Forelimb muscle (tissue), 1 donor: ENCODE data around the gene VSTM4. TPM values are rescaled to one million over a fixed set of nuclear protein-coding genes. Genes with fewer than 3 reads are reported as not detected.

ENCODE experiments used
- DNase-seq: peaks from one replicate; pipeline ENCODE4 v3.0.0-alpha.2; 2013; ENCODE audit warnings: low read depth
- polyA plus RNA-seq: library from polyadenylated mRNA; unstranded; fragments of 120-200 nt; gene quantifications from one replicate; pipeline ENCODE4 v1.2.1, GENCODE V29; 2013; ENCODE audit not compliant: insufficient read length

VSTM4 gene
- polyA plus RNA-seq, 1 donor: 40.9 TPM

GRCh38 chr10:49091450-49092210 lies 23.7 kb downstream of the VSTM4 start:
- no peak for DNase-seq

DNA sequence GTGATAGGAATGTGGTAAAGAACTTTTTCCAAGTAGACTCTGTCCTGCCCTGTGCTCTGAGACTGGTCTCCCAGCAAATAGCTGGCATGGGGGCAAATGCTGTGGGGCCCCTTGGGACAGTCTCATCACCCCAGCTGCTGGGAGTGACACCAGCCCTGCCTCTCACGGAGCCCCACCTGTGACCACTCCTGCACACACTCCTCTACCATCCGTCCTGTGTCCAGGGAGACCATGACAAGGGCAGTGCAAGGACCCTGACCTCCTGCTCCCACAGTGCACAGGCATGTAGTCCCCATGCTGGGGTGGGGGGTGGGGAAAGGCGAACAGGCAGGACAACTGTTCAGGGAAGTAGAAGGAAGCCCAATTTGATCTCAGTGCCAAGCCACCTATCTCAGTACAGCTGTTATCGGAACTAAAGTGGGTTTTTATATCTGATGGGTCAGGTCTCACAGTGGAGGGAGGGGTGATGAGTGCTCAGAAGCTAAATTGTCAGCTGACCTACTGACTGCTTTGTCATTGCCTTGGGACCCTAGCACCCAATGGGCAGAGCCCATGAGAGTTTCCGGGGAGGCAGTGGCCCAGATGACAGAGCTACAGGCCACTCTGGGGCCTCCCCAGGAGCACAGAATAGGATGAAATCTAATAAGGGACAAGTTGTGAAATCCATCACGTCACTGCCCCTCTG lies 24.5 kb downstream of the VSTM4 start:
- no peak for DNase-seq

DNA sequence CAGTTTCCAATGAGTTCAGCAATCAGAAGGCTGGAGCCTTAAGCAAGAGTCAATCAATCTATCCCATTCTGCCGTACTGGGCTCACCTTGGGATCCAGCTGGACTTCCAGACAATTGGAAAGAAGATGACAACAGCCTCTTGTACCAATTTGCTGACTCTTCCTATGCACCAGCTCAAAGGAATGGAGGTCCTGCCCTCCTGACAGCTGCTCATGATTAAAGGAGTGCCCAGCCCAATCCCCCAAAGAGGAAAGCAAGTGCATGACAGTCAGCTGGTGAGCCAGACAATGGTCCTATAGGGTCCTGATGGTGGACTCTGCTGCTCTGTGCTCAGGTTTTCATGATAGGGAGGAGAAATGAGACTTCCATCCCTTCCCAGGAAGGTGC lies 25.1 kb downstream of the VSTM4 start:
- DNase-seq: no peak

DNA sequence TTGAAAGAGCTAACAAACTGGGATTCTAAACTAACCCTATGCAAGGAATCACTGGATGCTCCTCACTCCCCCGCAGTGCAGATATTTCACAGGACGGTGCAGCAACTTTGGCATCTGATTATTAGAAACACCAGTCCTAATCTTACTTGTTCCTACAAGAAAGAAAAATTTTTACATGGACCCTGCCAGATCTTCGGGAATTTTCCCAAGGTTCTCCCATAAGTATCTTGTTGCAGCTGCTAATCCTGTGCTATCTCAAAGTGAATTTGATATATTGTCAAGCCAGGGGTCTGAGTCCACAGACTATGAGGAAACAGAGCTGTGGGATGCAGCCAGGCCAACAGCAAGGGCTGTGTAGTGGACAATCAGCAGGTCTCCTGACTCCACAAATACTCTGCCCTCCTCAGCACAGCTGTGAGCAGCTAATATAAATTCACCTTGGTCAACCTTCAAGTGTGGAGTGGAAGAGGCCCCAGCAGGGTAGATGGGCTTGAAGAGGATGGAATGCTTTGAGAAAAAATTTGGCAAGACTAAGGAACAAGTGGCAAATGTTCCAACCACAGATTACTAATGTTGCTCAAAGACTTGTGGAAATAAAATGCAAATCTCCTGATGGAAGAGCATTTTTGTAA lies 25.6 kb downstream of the VSTM4 start:
- DNase-seq: no peak

GRCh38 chr10:49089152-49089551 lies 26.2 kb downstream of the VSTM4 start:
- no peak for DNase-seq

DNA sequence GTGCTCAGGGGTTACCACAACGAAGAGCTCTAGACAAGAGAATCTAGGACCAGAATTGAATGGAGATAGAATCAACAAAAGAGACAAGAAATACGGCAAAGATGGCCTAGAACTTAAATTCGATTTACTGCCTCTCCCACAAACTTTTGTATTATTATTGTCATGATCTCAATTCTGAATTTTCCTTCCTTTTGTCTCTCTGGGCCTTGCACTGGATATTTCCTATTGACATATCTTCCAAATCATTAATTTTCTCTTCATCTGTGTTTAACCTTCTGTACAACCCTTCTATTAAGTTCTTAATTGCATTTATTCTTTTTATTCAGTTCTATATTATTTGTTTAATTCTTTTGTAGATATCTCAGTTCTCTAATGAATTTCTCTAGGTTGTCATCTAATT lies 28.4 kb downstream of the VSTM4 start:
- DNase-seq: no peak

- no peak for DNase-seq
Observed at GRCh38 chr10:49083261-49083660, 32.1 kb downstream of the VSTM4 start.

DNA sequence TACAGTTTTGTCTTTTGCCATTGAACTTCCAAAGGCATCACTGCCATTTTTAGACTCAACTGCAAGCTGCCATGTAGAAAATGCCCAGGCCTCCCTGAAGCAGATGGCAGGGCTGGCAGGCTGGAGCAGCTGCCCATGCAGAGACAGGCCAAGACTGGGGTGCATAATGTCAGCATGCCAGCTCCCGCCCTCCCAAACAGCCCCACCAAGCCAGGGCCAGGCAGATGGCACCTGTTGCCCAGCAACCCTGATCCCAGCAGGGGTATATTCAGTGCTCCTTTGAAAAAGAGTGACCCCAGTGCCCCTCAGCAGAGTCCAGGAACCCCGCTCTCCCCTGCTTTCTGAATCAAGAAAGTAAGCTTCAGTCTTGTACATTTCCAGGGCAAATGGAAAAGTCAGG lies 32.6 kb downstream of the VSTM4 start:
- DNase-seq: no peak

DNA sequence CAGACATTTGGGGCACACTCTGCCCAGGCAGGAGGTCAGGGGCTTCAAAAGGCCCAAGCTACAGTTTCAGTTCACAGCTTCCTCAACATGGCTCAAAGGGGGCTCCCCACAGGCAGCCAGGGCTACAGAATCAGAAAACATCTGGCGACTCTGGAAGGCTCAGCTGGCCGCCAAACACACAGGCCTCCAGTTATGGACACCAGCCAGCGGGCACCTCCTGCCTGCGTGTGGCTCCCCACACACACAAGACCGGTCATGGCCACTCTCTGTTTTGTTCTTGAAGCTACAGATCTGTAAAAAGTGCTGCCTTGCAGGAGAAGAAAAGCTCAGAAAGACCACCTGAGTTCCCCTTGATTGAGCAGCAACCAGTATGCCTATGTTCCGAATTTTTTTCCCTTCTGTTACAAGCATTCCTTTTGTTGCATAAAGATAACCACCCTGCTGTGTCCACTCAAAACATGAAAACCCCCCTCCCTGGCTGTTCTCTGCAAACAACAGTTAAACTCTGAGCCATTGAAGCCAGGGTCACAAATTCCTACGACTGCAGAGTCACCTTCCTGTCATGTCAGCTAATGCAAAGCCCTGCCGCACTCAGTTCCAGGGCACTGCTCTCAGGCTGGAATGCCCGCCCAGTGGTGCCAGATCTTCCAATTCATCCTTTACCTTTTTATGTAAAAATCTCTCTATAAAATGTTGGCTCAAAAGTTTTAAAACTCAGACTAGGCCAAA lies 33.6 kb downstream of the VSTM4 start:
- no peak for DNase-seq

- no peak for DNase-seq
Observed at GRCh38 chr10:49080965-49081364, 34.4 kb downstream of the VSTM4 start.

- no peak for DNase-seq
Observed at GRCh38 chr10:49080071-49080470, 35.3 kb downstream of the VSTM4 start.

DNA sequence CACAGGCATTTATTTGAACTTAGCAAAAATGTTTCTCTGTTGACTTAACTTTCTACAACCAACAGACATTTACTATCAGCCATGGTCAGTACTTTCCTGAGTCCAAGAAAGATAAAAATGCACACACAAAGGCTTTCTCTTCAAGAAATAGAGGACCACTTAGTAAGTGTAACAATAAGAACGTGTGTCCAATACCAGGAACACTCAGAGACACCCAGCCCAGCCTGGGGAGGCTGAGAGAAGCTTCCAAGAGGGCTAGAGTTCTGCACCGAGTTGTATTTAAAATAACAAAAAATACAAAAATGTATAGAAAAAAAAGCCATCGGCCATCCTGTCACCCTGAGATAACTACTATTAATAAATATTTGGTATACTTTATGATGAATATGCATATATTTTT lies 35.8 kb downstream of the VSTM4 start:
- no peak for DNase-seq

- no peak for DNase-seq
Observed at GRCh38 chr10:49079072-49079471, 36.2 kb downstream of the VSTM4 start.

DNA sequence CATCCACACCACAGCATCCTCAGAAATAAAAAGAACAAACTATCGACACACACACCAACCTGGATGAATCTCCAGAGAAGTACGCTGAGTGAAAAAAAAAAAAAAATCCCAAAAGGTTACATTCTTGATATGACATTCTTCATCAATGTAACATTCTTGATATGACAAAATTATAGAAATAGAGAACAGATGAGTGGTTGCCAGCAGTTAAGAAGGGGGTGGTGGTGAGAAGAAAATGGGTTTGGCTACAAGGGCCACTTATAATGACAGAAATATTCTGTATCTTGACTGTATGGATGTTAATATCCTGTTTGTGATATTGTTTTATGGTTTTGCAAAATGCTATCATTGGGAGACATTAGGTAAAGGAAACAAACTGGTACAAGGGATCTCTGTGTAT lies 36.9 kb downstream of the VSTM4 start:
- no peak for DNase-seq

DNA sequence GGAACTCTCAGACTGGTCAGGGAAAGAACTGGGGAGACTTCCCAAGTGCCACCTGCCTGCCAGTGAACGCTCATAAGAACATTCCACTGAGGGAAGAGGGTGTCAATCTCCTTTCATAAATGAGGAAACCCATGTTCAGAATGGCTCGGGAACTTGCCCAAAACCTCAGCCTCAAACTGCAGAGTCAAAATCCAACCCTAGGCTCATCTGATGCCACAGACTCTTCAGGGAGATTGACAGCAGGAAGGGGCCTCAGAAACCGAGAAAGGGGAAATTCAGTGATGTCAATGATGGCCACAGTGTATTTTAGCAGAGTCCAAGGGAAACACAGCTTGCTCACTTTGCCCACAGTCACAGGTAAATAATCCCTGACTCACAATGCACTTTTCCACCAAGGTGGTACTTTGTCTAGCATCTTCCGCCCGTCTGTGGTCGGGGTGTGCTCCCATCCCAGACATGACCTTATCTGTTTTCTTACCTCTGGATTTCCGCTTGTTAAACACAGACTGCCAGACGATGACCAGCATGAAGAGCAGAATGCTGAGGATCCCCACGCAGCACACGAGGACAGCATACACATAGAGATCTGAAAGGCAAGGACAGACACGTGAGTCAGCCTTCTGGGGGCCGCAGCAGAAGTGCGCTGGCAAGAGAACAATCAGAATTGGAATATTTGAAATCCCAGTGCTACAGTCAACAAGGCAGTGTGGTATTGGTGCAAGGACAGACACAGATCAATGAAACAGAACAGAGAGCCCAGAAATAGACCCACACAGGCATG lies 38.4 kb downstream of the VSTM4 start:
- no peak for DNase-seq

GRCh38 chr10:49076319-49076718 lies 39.0 kb downstream of the VSTM4 start:
- no peak for DNase-seq

- DNase-seq: no peak
Observed at GRCh38 chr10:49075743-49076142, 39.6 kb downstream of the VSTM4 start.

- no peak for DNase-seq
Observed at GRCh38 chr10:49074836-49075682, 40.3 kb downstream of the VSTM4 start.

DNA sequence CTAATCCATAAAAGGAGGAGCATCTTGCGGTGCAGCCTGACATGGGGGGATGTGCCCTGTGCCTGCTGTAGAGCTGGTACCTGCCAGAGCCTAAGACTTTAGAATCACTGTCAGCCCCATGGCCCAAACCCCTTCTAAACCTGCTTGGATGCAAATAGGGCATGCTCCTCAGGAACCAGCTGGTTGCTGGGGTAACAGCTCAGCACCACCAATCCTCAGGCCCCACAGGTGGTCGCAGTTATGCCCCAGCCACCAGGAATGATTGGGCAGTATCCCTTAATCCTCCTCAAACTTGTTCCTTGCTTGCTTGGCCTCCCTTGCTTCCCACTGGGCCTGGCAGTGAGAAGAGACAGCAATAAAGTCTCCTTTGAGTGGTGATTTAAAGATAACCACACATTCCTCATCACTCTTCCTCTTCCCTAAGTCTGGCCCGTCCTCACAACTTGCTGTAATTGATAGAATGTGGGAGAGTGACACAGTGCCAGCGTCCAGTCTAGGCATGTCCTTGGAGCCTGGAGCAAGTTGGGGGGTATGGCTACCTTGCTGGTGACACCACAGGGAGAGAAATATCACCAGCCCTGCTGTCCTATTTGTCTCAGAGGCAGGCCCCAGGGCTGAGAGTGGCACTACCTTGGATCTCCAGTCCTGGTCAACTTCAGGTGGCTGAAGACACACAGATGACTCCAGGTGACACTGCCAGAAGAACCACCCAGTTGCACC lies 43.0 kb downstream of the VSTM4 start:
- no peak for DNase-seq
